HCT116 (cell line): ENCODE results near the gene AARSD1. TPM values are rescaled to one million over a fixed set of nuclear protein-coding genes. Genes with fewer than 3 reads are reported as not detected.

Experiments used
- ATAC-seq: fragments of 200-7000 bp; cut with Tn5 transposase; 2 replicates; pipeline ENCODE4 v1.9.1; 2020; ENCODE audit warnings: mild to moderate bottlenecking, moderate library complexity
- BruUV-seq: library from RNA; stranded (reverse); fragments of 400-500 nt; replicated peaks from 2 replicates; lab custom pipeline; 2021; lab: Mats Ljungman, UMichigan
- CTCF ChIA-PET: fragments of 300-600 bp; sonication (Branson Sonifier 250); formaldehyde crosslinking; loops from one replicate; lab custom pipeline; 2021; ENCODE audit warnings: antibody characterized with exemption; lab: Charles Lee
- POLR2A ChIA-PET: fragments of 300-600, 350-600 bp; sonication (Branson Sonifier 250); formaldehyde crosslinking; loops from one replicate; lab custom pipeline; 2021; ENCODE audit warnings: antibody characterized with exemption; lab: Charles Lee
- RAD21 ChIA-PET, 2 experiments: fragments of 300-600 bp; sonication (Branson Sonifier 250); formaldehyde crosslinking; loops; one replicate each; lab custom pipeline; 2023; ENCODE audit warnings: low total read pairs in 2 of 2; ENCODE audit not compliant: uncharacterized antibody in 2 of 2, unreplicated experiment in 2 of 2, low non-redundant PET in 1 of 2; lab: Charles Lee
- DNase-seq: peaks from one replicate; pipeline ENCODE4 v3.0.0-alpha.2; 2010; ENCODE audit warnings: low read depth, low spot score
- H2AFZ ChIP-seq: fragments of 200-600 bp; shearing (Covaris generic), sonication (generic); 2 replicates; pipeline ENCODE4 v1.6.1; 2017; ENCODE audit warnings: low read depth, mixed run types, mixed read lengths, antibody characterized with exemption, low read length; ENCODE audit not compliant: poor library complexity, severe bottlenecking
- H3K27ac ChIP-seq: 2 replicates; pipeline ENCODE4 v1.5.1; 2012; ENCODE audit warnings: low read depth, low read length
- H3K27me3 ChIP-seq: fragments of 200-600 bp; sonication (generic); 2 replicates; pipeline ENCODE4 v1.6.1; 2016; ENCODE audit warnings: mixed run types, low read length, mixed read lengths; ENCODE audit not compliant: insufficient read depth
- H3K36me3 ChIP-seq, 2 experiments: fragments of 200-500 bp in 1 of 2; fragments of 200-600 bp in 1 of 2; sonication (Bioruptor generic) in 1 of 2; sonication (generic) in 1 of 2; 2 replicates each; pipeline versions ENCODE4 v1.5.1 to v1.6.1; 2014 to 2016; ENCODE audit warnings: low read length in 2 of 2, inconsistent platforms in 1 of 2, mixed read lengths in 1 of 2, mixed run types in 1 of 2; ENCODE audit not compliant: insufficient read depth in 2 of 2, control insufficient read depth in 1 of 2
- H3K4me1 ChIP-seq, 2 experiments: fragments of 200-600 bp in 1 of 2; sonication (generic) in 1 of 2; 2 replicates each; pipeline versions ENCODE4 v1.5.1 to v1.6.1; 2012 to 2017; ENCODE audit warnings: low read length in 2 of 2, inconsistent platforms in 1 of 2, mild to moderate bottlenecking in 1 of 2, mixed read lengths in 1 of 2, mixed run types in 1 of 2, moderate library complexity in 1 of 2; ENCODE audit not compliant: insufficient read depth in 2 of 2, control insufficient read depth in 1 of 2
- H3K4me2 ChIP-seq: fragments of 200-600 bp; sonication (generic); 2 replicates; pipeline ENCODE4 v1.6.1; 2017; ENCODE audit warnings: mixed run types, low read length, mixed read lengths
- H3K4me3 ChIP-seq, 2 experiments: fragments of 200-600 bp in 1 of 2; sonication (generic) in 1 of 2; replicated peaks in 1 of 2; 2 replicates each; pipeline ENCODE4 v1.5.1; 2011 to 2016; ENCODE audit warnings: low read length in 2 of 2, control low read depth in 1 of 2, low read depth in 1 of 2, mild to moderate bottlenecking in 1 of 2, mixed read lengths in 1 of 2, mixed run types in 1 of 2
- H3K79me2 ChIP-seq: fragments of 200-600 bp; sonication (generic); 2 replicates; pipeline ENCODE4 v1.6.1; 2017; ENCODE audit warnings: mild to moderate bottlenecking, mixed run types, low read length, moderate library complexity, mixed read lengths; ENCODE audit not compliant: insufficient read depth
- H3K9ac ChIP-seq: fragments of 200-600 bp; sonication (generic); 2 replicates; pipeline ENCODE4 v1.6.1; 2016; ENCODE audit warnings: low read length, mixed read lengths
- H3K9me2 ChIP-seq: fragments of 200-600 bp; sonication (generic), shearing (Covaris generic); 2 replicates; pipeline ENCODE4 v1.6.1; 2017; ENCODE audit warnings: mixed run types, mild to moderate bottlenecking, moderate library complexity; ENCODE audit not compliant: insufficient read depth
- H3K9me3 ChIP-seq, 2 experiments: fragments of 200-500 bp in 1 of 2; fragments of 200-600 bp in 1 of 2; sonication (Bioruptor generic) in 1 of 2; sonication (generic) in 1 of 2; 2 replicates each; pipeline ENCODE4 v1.6.1; 2014 to 2017; ENCODE audit warnings: low read length in 2 of 2, mixed read lengths in 2 of 2, inconsistent platforms in 1 of 2, low read depth in 1 of 2, mild to moderate bottlenecking in 1 of 2, mixed run types in 1 of 2, moderate library complexity in 1 of 2; ENCODE audit not compliant: control insufficient read depth in 1 of 2, insufficient read depth in 1 of 2
- H4K20me1 ChIP-seq: fragments of 200-600 bp; sonication (generic), shearing (Covaris generic); 2 replicates; pipeline ENCODE4 v1.6.1; 2017; ENCODE audit warnings: mixed run types, mild to moderate bottlenecking, moderate library complexity; ENCODE audit not compliant: insufficient read depth
- CBX3 ChIP-seq: IDR thresholded peaks from 2 replicates; pipeline ENCODE4 v1.6.1; 2012; ENCODE audit warnings: low read depth
- CEBPB ChIP-seq: IDR thresholded peaks from 2 replicates; pipeline ENCODE4 v1.6.1; 2012; ENCODE audit warnings: low read depth
- EGR1 ChIP-seq: IDR thresholded peaks from 2 replicates; pipeline ENCODE4 v1.6.1; 2012; ENCODE audit warnings: low read depth
- ELF1 ChIP-seq: IDR thresholded peaks from 2 replicates; pipeline ENCODE4 v1.6.1; 2012; ENCODE audit warnings: low read depth, borderline replicate concordance
- EZH2 ChIP-seq: fragments of 200-600 bp; sonication (generic); IDR thresholded peaks from 2 replicates; pipeline ENCODE4 v1.6.1; 2017; ENCODE audit warnings: antibody characterized with exemption, mixed run types
- EZH2phosphoT487 ChIP-seq: fragments of 200-600 bp; IDR thresholded peaks from 2 replicates; pipeline ENCODE4 v1.6.1; 2018; ENCODE audit warnings: antibody characterized with exemption, borderline replicate concordance
- JUND ChIP-seq: IDR thresholded peaks from 2 replicates; pipeline ENCODE4 v1.6.1; 2012
- POLR2A ChIP-seq: IDR thresholded peaks from 2 replicates; pipeline ENCODE4 v1.7.0; 2011; ENCODE audit warnings: borderline replicate concordance; ENCODE audit not compliant: insufficient read depth, insufficient read length; ENCODE audit errors: extremely low read depth
- POLR2AphosphoS5 ChIP-seq: IDR thresholded peaks from 2 replicates; pipeline ENCODE4 v1.6.1; 2011; ENCODE audit warnings: mild to moderate bottlenecking, low read depth, low read length, moderate library complexity
- RAD21 ChIP-seq: IDR thresholded peaks from 2 replicates; pipeline ENCODE4 v1.6.1; 2012; ENCODE audit warnings: low read depth, mild to moderate bottlenecking
- SIN3A ChIP-seq: IDR thresholded peaks from 2 replicates; pipeline ENCODE4 v1.6.1; 2012; ENCODE audit warnings: low read depth
- SP1 ChIP-seq: IDR thresholded peaks from 2 replicates; pipeline ENCODE4 v1.6.1; 2012; ENCODE audit warnings: low read depth
- SRF ChIP-seq: IDR thresholded peaks from 2 replicates; pipeline ENCODE4 v1.6.1; 2012; ENCODE audit warnings: low read depth
- YY1 ChIP-seq: IDR thresholded peaks from 2 replicates; pipeline ENCODE4 v1.6.1; 2011; ENCODE audit warnings: low read length, low read depth, moderate library complexity, mild to moderate bottlenecking; ENCODE audit not compliant: insufficient replicate concordance; ENCODE audit errors: extremely low read depth
- ZNF274 ChIP-seq: fragments of 200-500 bp; sonication (Bioruptor generic); IDR thresholded peaks from 2 replicates; pipeline ENCODE4 v1.6.1; 2014; ENCODE audit warnings: mild to moderate bottlenecking, low read depth, low read length, inconsistent platforms
- intact Hi-C: fragments of 100-400 bp; cut with micrococcal nuclease; formaldehyde crosslinking; loops from 2 replicates; pipeline ENCODE4 v1.10.0; 2022
- total RNA-seq: library from RNA; stranded (reverse); gene quantifications from one replicate; pipeline ENCODE4 v1.2.1, GENCODE V29; 2021; ENCODE audit not compliant: unreplicated experiment
- TF ChIP-seq, protein P1 (sequence below): IDR thresholded peaks from 2 replicates; pipeline ENCODE4 v1.6.1; 2012
- TF ChIP-seq, protein P2 (sequence below), 3 experiments: fragments of 200-600 bp in 1 of 3; sonication (generic) in 1 of 3; IDR thresholded peaks in 2 of 3; conservative IDR thresholded peaks in 1 of 3; 2 replicates each; pipeline ENCODE4 v1.5.1; 2012 to 2017; ENCODE audit warnings: low read depth in 2 of 3, low read length in 2 of 3, antibody characterized with exemption in 1 of 3, borderline replicate concordance in 1 of 3, control low read depth in 1 of 3, mild to moderate bottlenecking in 1 of 3, mixed read lengths in 1 of 3, mixed run types in 1 of 3, moderate library complexity in 1 of 3; ENCODE audit not compliant: insufficient read depth in 1 of 3
- TF ChIP-seq, protein P3 (sequence below): IDR thresholded peaks from 2 replicates; pipeline ENCODE4 v1.6.1; 2012; ENCODE audit warnings: low read depth
- TF ChIP-seq, protein P4 (sequence below): IDR thresholded peaks from 2 replicates; pipeline ENCODE4 v1.6.1; 2012

Gene AARSD1
- total RNA-seq, 1 experiment from 2014 or later = 65.9 TPM

DNA sequence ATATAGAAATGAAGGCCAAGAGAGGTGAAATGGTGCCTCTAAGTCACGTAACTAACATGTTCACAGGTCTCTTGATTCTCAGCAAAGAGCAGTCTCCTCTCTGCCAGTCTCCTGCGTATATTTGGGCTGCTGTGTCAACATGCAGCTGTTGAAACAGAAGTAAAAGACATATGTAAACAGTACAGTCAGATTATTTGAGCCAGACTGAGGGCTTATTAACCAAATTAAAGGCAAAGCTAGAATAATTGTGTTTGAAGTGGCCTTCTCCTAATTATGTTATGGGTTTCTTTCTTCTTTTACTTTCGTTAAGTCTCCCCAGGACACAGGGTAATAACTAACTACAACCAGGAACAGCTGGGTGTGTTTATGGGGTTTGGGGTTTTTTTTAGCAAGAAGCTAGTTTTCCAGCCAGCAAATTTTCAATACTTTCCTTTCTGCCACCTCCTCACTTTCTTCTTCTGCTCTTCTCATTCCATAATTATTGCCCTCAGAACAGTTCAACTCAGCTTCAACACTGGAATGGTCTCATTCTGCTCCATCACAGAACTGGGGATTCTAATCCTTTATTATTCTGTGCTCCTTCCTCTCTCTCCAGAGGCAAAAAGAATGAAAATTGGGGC lies 45.2 kb downstream of the AARSD1 start:
- no TSS peak for BruUV-seq
- TF ChIP-seq CBX3 (no peak), EGR1 (no peak), POLR2A (no peak), SRF (no peak), EZH2 (no peak), ELF1 (no peak), SP1 (no peak), YY1 (no peak), SIN3A (no peak), ZNF274 (no peak), POLR2AphosphoS5 (no peak), EZH2phosphoT487 (no peak), CEBPB (no peak), JUND (no peak), RAD21 (no peak)
- TF ChIP-seq, protein P1, sequence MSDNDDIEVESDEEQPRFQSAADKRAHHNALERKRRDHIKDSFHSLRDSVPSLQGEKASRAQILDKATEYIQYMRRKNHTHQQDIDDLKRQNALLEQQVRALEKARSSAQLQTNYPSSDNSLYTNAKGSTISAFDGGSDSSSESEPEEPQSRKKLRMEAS = no peak
- TF ChIP-seq, protein P2, sequence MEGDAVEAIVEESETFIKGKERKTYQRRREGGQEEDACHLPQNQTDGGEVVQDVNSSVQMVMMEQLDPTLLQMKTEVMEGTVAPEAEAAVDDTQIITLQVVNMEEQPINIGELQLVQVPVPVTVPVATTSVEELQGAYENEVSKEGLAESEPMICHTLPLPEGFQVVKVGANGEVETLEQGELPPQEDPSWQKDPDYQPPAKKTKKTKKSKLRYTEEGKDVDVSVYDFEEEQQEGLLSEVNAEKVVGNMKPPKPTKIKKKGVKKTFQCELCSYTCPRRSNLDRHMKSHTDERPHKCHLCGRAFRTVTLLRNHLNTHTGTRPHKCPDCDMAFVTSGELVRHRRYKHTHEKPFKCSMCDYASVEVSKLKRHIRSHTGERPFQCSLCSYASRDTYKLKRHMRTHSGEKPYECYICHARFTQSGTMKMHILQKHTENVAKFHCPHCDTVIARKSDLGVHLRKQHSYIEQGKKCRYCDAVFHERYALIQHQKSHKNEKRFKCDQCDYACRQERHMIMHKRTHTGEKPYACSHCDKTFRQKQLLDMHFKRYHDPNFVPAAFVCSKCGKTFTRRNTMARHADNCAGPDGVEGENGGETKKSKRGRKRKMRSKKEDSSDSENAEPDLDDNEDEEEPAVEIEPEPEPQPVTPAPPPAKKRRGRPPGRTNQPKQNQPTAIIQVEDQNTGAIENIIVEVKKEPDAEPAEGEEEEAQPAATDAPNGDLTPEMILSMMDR (IDR thresholded peaks at IDR 0.05 in 2 of 3, conservative IDR thresholded peaks at IDR 0.05 in 1 of 3; ENCODE audit: borderline replicate concordance in 1 of 3, insufficient read depth in 1 of 3, low read depth in 2 of 3, low read length in 2 of 3) = no peak
- TF ChIP-seq, protein P3, sequence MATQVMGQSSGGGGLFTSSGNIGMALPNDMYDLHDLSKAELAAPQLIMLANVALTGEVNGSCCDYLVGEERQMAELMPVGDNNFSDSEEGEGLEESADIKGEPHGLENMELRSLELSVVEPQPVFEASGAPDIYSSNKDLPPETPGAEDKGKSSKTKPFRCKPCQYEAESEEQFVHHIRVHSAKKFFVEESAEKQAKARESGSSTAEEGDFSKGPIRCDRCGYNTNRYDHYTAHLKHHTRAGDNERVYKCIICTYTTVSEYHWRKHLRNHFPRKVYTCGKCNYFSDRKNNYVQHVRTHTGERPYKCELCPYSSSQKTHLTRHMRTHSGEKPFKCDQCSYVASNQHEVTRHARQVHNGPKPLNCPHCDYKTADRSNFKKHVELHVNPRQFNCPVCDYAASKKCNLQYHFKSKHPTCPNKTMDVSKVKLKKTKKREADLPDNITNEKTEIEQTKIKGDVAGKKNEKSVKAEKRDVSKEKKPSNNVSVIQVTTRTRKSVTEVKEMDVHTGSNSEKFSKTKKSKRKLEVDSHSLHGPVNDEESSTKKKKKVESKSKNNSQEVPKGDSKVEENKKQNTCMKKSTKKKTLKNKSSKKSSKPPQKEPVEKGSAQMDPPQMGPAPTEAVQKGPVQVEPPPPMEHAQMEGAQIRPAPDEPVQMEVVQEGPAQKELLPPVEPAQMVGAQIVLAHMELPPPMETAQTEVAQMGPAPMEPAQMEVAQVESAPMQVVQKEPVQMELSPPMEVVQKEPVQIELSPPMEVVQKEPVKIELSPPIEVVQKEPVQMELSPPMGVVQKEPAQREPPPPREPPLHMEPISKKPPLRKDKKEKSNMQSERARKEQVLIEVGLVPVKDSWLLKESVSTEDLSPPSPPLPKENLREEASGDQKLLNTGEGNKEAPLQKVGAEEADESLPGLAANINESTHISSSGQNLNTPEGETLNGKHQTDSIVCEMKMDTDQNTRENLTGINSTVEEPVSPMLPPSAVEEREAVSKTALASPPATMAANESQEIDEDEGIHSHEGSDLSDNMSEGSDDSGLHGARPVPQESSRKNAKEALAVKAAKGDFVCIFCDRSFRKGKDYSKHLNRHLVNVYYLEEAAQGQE = no peak
- TF ChIP-seq, protein P4, sequence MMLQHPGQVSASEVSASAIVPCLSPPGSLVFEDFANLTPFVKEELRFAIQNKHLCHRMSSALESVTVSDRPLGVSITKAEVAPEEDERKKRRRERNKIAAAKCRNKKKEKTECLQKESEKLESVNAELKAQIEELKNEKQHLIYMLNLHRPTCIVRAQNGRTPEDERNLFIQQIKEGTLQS = no peak
- Histone ChIP-seq H3K4me1 (no peaks in the 10 kb centered on the region), H4K20me1 (no peaks in the 10 kb centered on the region), H3K9ac (no peak overlapping the region), H3K79me2 (no peaks in the 10 kb centered on the region), H3K36me3 (no peaks in the 10 kb centered on the region), H3K27me3 (0 out of 2 replicates have a peak, but pooled peaks cover 5% of the 10 kb centered on the region), H3K9me3 (no peaks in the 10 kb centered on the region), H2AFZ (no peak overlapping the region), H3K4me3 (no peak overlapping the region), H3K27ac (no peak overlapping the region), H3K4me2 (no peak overlapping the region), H3K9me2 (no peaks in the 10 kb centered on the region)
- ChIA-PET RAD21 (interaction anchor here in 1 of 2 experiments (0.6 kb wide), 1 partner anchor 191 kb away, joined by 3 read pairs; no protein-coding TSS in a partner anchor), CTCF (interaction anchor here (0.6 to 1.3 kb wide), 2 partner anchors 10 to 587 kb away, joined by 5 to 6 read pairs; no protein-coding TSS in a partner anchor), POLR2A (no interaction called here)
- intact Hi-C loops = no loop called here
- DNase-seq = no peak
- ATAC-seq = no peak
